Measurements from ENCODE around the gene EFCAB5.

Gene EFCAB5

DNA sequence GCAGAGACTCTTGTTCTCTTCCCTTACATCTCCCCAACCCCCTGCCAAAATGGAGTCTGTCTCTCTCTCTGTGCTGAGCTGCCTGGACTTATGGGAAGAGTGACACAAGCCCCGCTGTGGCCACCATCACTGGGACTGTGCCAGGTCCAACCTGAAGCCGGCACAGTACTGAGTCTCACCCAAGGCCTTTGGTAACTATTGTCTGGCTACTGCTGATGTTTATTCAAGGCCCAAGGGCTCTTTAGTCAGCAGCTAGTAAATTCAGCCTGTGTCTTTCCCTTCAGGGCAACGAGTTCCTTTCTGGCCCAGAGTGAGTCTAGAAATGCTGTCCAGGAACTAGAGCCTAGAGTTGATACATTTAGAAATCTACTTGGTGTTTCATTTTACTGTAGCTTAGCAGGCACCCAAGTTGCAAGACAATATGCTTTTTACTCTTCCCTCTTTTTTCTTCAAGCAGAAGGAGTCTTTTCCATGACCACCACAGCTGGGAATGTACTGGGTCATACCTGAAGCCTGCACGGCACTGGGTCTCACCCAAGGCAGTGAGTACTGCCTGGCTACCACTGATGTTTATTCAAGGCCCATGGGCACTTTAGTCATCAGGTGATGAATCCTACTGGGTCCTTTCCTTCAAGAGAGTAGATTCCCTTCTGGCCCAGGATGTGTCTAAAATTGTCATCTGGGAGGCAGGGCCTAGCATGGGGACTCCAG, 17.7 kb downstream of the EFCAB5 start:
- no peak overlapping the region for H3K4me3 ChIP-seq (ENCODE audit: low read depth, low read length)
- peak; percentile 8 for DNase-seq (ENCODE audit: low read depth)
- TF ChIP-seq CTCF (conservative IDR thresholded peaks at IDR 0.05; ENCODE audit: low read depth, low read length) = no peak

DNA sequence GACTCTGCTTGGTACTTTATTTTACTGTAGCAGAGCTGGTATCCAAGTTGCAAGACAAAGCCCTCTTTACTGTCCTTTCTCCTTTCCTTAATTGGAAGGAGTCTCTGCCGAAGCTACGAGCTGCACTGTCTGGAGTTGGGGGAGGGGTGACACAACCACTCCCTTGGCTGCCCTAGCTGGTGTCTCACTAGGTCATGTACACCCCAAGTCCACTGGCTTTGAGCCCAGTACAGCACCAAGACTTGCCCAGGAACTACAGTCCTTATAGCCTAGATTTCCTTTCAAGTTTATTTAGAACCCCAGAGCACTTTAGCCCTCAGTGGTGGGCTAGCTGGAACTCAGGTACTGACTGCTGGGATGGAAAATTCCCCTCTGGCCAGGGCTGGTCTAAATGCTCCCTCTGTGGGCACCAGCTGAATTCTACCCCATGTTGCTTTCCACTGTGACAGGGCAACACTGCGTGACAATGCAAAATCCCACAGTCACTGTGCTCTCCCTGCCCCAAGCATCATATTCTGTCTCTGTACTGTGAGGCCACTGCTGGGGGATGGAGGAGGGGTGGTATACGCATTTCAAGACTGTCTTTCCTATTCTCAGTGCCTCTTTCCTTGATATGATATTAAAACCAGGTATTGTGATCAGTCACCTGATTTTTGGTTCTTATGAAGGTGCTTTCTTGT, 18.4 kb downstream of the EFCAB5 start:
- TF ChIP-seq CTCF (conservative IDR thresholded peaks at IDR 0.05; ENCODE audit: low read depth, low read length) = no peak
- DNase-seq (ENCODE audit: low read depth) = peak; percentile 12

GRCh38 chr17:29962656-29963055, 21.2 kb downstream of the EFCAB5 start:
- no peak for TF ChIP-seq CTCF (conservative IDR thresholded peaks at IDR 0.05; ENCODE audit: low read depth, low read length)
- no peak overlapping the region for H3K4me3 ChIP-seq (ENCODE audit: low read depth, low read length)
- no peak for DNase-seq (ENCODE audit: low read depth)

More for the DNA sequence above, 18.4 kb downstream of the EFCAB5 start:
- H3K4me3 ChIP-seq (ENCODE audit: low read depth, low read length) = no peak overlapping the region

- H3K4me3 ChIP-seq (ENCODE audit: low read depth, low read length) = no peak overlapping the region
- DNase-seq (ENCODE audit: low read depth) = no peak
- no peak for TF ChIP-seq CTCF (conservative IDR thresholded peaks at IDR 0.05; ENCODE audit: low read depth, low read length)
Measured at GRCh38 chr17:29968271-29968670, 26.8 kb downstream of the EFCAB5 start.

- no peak for DNase-seq (ENCODE audit: low read depth)
- no peak for TF ChIP-seq CTCF (conservative IDR thresholded peaks at IDR 0.05; ENCODE audit: low read depth, low read length)
- no peak overlapping the region for H3K4me3 ChIP-seq (ENCODE audit: low read depth, low read length)
Measured at GRCh38 chr17:29972277-29972676, 30.8 kb downstream of the EFCAB5 start.

- no peak for TF ChIP-seq CTCF (conservative IDR thresholded peaks at IDR 0.05; ENCODE audit: low read depth, low read length)
- DNase-seq (ENCODE audit: low read depth) = no peak
Measured at GRCh38 chr17:29973005-29973404, 31.6 kb downstream of the EFCAB5 start.

DNA sequence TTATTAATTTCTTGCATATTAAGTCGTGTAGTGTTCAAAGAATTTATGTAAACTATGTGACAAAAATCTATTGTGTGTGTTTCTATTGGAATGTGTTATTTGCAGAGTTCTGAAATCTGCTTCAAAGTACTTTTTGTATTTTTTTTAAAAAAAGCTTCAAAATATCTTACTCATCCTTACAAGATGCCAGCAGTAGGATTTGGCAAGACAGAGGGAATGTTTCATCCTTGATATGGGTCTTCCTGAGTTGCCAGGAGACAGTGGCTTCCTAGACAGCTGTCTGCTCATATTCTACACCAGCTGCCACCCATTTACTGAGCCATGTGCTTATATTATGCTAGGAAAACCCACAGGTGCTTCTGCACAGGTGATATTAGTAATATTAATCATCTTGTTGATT, 36.4 kb downstream of the EFCAB5 start:
- DNase-seq (ENCODE audit: low read depth) = peak; percentile 63
- no peak overlapping the region for H3K4me3 ChIP-seq (ENCODE audit: low read depth, low read length)
- TF ChIP-seq CTCF (conservative IDR thresholded peaks at IDR 0.05; ENCODE audit: low read depth, low read length) = no peak

More at GRCh38 chr17:29973005-29973404, 31.6 kb downstream of the EFCAB5 start:
- H3K4me3 ChIP-seq (ENCODE audit: low read depth, low read length) = no peak overlapping the region
